Fibroblast of the aortic adventitia (primary cell): ENCODE measurements around the gene WDFY1. TPM values are rescaled to one million over a fixed set of nuclear protein-coding genes. Genes with fewer than 3 reads are reported as not detected.

Experiments
- DNase-seq: peaks from one replicate; pipeline ENCODE4 v3.0.0-alpha.2; 2010; ENCODE audit warnings: low read depth
- H3K4me3 ChIP-seq: 2 replicates; pipeline ENCODE4 v1.5.1; 2011; ENCODE audit warnings: low read depth, mild to moderate bottlenecking, control low read depth, low read length, moderate library complexity
- CTCF ChIP-seq: IDR thresholded peaks from 2 replicates; pipeline ENCODE4 v1.5.1; 2011; ENCODE audit warnings: mild to moderate bottlenecking, low read length, control low read depth, inconsistent platforms; ENCODE audit not compliant: insufficient read depth
- total RNA-seq: library from RNA; depleted of rRNA; stranded (reverse); fragments of >200 nt; gene quantifications from 2 replicates; pipeline ENCODE4 v1.2.3, GENCODE V29; 2012; ENCODE audit warnings: low replicate concordance

The WDFY1 gene
- total RNA-seq, 1 donor, result 95.4 TPM

- no peak overlapping the region for H3K4me3 ChIP-seq
- no peak for TF ChIP-seq CTCF
- DNase-seq, result no peak
Measured at GRCh38 chr2:223908304-223908998, 36.7 kb downstream of the WDFY1 start.

GRCh38 chr2:223905996-223906395 is 39.1 kb downstream of the WDFY1 start:
- no peak for DNase-seq
- no peak overlapping the region for H3K4me3 ChIP-seq
- TF ChIP-seq CTCF, result no peak

GRCh38 chr2:223901854-223902253 is 43.3 kb downstream of the WDFY1 start:
- H3K4me3 ChIP-seq, result no peak overlapping the region
- TF ChIP-seq CTCF, result no peak

GRCh38 chr2:223901311-223901710 is 43.8 kb downstream of the WDFY1 start:
- TF ChIP-seq CTCF, result no peak
- no peak for DNase-seq
- no peak overlapping the region for H3K4me3 ChIP-seq

More at GRCh38 chr2:223901854-223902253, 43.3 kb downstream of the WDFY1 start:
- no peak for DNase-seq

GRCh38 chr2:223900531-223900930 is 44.6 kb downstream of the WDFY1 start:
- TF ChIP-seq CTCF, result no peak
- H3K4me3 ChIP-seq, result no peak overlapping the region
- DNase-seq, result no peak

- H3K4me3 ChIP-seq, result no peak overlapping the region
- TF ChIP-seq CTCF, result no peak
- no peak for DNase-seq
Measured at GRCh38 chr2:223900066-223900465, 45.1 kb downstream of the WDFY1 start.

- DNase-seq, result no peak
- no peak overlapping the region for H3K4me3 ChIP-seq
- no peak for TF ChIP-seq CTCF
Measured at GRCh38 chr2:223897669-223898330, 47.3 kb downstream of the WDFY1 start.
